GM12878 (cell line): ENCODE results near the gene PPP2R5C. TPM values are rescaled to one million over a fixed set of nuclear protein-coding genes. Genes with fewer than 3 reads are reported as not detected.

Source experiments
- ATAC-seq: fragments of 200-7000 bp; cut with Tn5 transposase; 3 replicates; pipeline ENCODE4 v1.9.1; 2020; ENCODE audit warnings: mild to moderate bottlenecking, moderate library complexity
- BruUV-seq: library from RNA; stranded (reverse); fragments of 400-500 nt; replicated peaks from 2 replicates; lab custom pipeline; 2021; lab: Mats Ljungman, UMichigan
- CTCF ChIA-PET: fragments of 300-600 bp; sonication (Branson Sonifier 250); formaldehyde crosslinking; extraction: SDS; loops from one replicate; lab custom pipeline; 2021; ENCODE audit warnings: inconsistent platforms; lab: Yijun Ruan, JAX
- POLR2A ChIA-PET: fragments of 350-600 bp; formaldehyde crosslinking; extraction: SDS; loops from one replicate; lab custom pipeline; 2021; ENCODE audit warnings: inconsistent platforms; lab: Charles Lee
- RAD21 ChIA-PET: fragments of 300-600 bp; sonication (Branson Sonifier 250); formaldehyde crosslinking; loops from one replicate; lab custom pipeline; 2023; ENCODE audit warnings: antibody characterized with exemption; ENCODE audit not compliant: unreplicated experiment; lab: Charles Lee
- SMC1A ChIA-PET: fragments of 300-600 bp; sonication (Branson Sonifier 250); formaldehyde crosslinking; loops from one replicate; lab custom pipeline; 2023; ENCODE audit not compliant: unreplicated experiment, uncharacterized antibody; lab: Charles Lee
- DNase-seq: peaks from one replicate; pipeline ENCODE4 v3.0.0-alpha.2; 2011; ENCODE audit warnings: low read depth, low spot score
- FAIRE-seq: peaks from 3 replicates; lab custom pipeline; 2011; peaks lifted over from hg19 to GRCh38; lab: Jason Lieb, UNC
- H2AFZ ChIP-seq: 2 replicates; pipeline ENCODE4 v1.6.0; 2011; ENCODE audit warnings: low read depth, low read length, control low read depth; ENCODE audit not compliant: control insufficient read depth
- H3K27ac ChIP-seq: 2 replicates; pipeline ENCODE4 v1.5.1; 2011; ENCODE audit warnings: control low read depth; ENCODE audit not compliant: control insufficient read depth, insufficient read depth
- H3K27me3 ChIP-seq, 2 experiments: replicated peaks in 1 of 2; 2 replicates each; pipeline versions ENCODE4 v1.6.0 to v1.6.1; 2011; ENCODE audit warnings: low read length in 1 of 2; ENCODE audit not compliant: control insufficient read depth in 2 of 2, insufficient read depth in 2 of 2
- H3K36me3 ChIP-seq, 2 experiments: 2 replicates each; pipeline ENCODE4 v1.5.1; 2011; ENCODE audit warnings: low read length in 1 of 2; ENCODE audit not compliant: control insufficient read depth in 2 of 2, insufficient read depth in 2 of 2
- H3K4me1 ChIP-seq: 2 replicates; pipeline ENCODE4 v1.6.1; 2011; ENCODE audit warnings: mild to moderate bottlenecking, low read length, moderate library complexity, mixed read lengths; ENCODE audit not compliant: control insufficient read depth, insufficient read depth
- H3K4me2 ChIP-seq: 2 replicates; pipeline ENCODE4 v1.6.0; 2011; ENCODE audit warnings: control low read depth; ENCODE audit not compliant: control insufficient read depth, insufficient read depth
- H3K4me3 ChIP-seq: fragments of 200-600 bp; sonication (generic); 2 replicates; pipeline ENCODE4 v1.5.1; 2016
- H3K79me2 ChIP-seq: 2 replicates; pipeline ENCODE4 v1.6.0; 2011; ENCODE audit warnings: low read length; ENCODE audit not compliant: control insufficient read depth, insufficient read depth
- H3K9ac ChIP-seq: 2 replicates; pipeline ENCODE4 v1.8.0; 2011; ENCODE audit warnings: low read length, control low read depth, mixed read lengths; ENCODE audit not compliant: control insufficient read depth, insufficient read depth
- H3K9me3 ChIP-seq: replicated peaks from 3 replicates; pipeline ENCODE4 v1.5.1; 2011; ENCODE audit warnings: mild to moderate bottlenecking, low read length; ENCODE audit not compliant: control insufficient read depth, insufficient read depth
- H4K20me1 ChIP-seq: 2 replicates; pipeline ENCODE4 v1.6.0; 2011; ENCODE audit not compliant: control insufficient read depth, insufficient read depth
- E2F4 ChIP-seq: IDR thresholded peaks from 2 replicates; pipeline ENCODE4 v1.6.1; 2012; ENCODE audit warnings: low read depth, low read length, improper control_type of control experiment
- EGR1 ChIP-seq, 2 experiments: IDR thresholded peaks; 1 replicate in 1 of 2; 2 replicates in 1 of 2; pipeline ENCODE4 v1.6.1; 2011 to 2012; ENCODE audit warnings: low read depth in 2 of 2, low read length in 2 of 2, borderline replicate concordance in 1 of 2, mild to moderate bottlenecking in 1 of 2, moderate library complexity in 1 of 2
- ELK1 ChIP-seq: IDR thresholded peaks from 2 replicates; pipeline ENCODE4 v1.6.1; 2012; ENCODE audit warnings: low read depth, low read length, improper control_type of control experiment
- LARP7 ChIP-seq: fragments of 450-650 bp; IDR thresholded peaks from 2 replicates; pipeline ENCODE4 v1.6.1; 2017; ENCODE audit warnings: mild to moderate bottlenecking
- MXI1 ChIP-seq: fragments of 150-350 bp; IDR thresholded peaks from 2 replicates; pipeline ENCODE4 v1.6.1; 2011; ENCODE audit warnings: low read depth, mild to moderate bottlenecking, inconsistent platforms, low read length, improper control_type of control experiment
- NFXL1 ChIP-seq: fragments of 450-650 bp; IDR thresholded peaks from 2 replicates; pipeline ENCODE4 v1.6.1; 2017; ENCODE audit warnings: antibody characterized with exemption, mild to moderate bottlenecking, borderline replicate concordance
- NR2C1 ChIP-seq: fragments of 450-650 bp; IDR thresholded peaks from 2 replicates; pipeline ENCODE4 v1.6.1; 2017; ENCODE audit warnings: antibody characterized with exemption, mild to moderate bottlenecking, moderate library complexity
- POU2F2 ChIP-seq: IDR thresholded peaks from 3 replicates; pipeline ENCODE4 v1.6.1; 2011; ENCODE audit warnings: low read depth, mild to moderate bottlenecking, low read length, borderline replicate concordance
- YBX1 ChIP-seq: fragments of 450-650 bp; IDR thresholded peaks from 2 replicates; pipeline ENCODE4 v1.6.1; 2016; ENCODE audit warnings: antibody characterized with exemption
- ZBTB4 ChIP-seq: fragments of 450-650 bp; formaldehyde crosslinking; IDR thresholded peaks from 2 replicates; pipeline ENCODE4 v1.4.0; 2022; ENCODE audit warnings: mild to moderate bottlenecking, moderate library complexity
- WGBS: methylation state at CpG from one replicate; pipeline ENCODE4 v1.1.6; 2016; ENCODE audit warnings: low lambda C conversion rate; ENCODE audit not compliant: insufficient replicate concordance, insufficient coverage; ENCODE audit errors: missing lambda C conversion rate; 5-methylcytosine and 5-hydroxymethylcytosine counted together
- in situ Hi-C: fragments of 300-500 bp; cut with MboI; formaldehyde crosslinking; loops from 9 replicates; pipeline ENCODE4 v1.14.3; 2018; ENCODE audit warnings: mixed read lengths
- intact Hi-C: fragments of 100-400 bp; cut with micrococcal nuclease; formaldehyde crosslinking; loops from one replicate; pipeline ENCODE4 v1.14.2; 2022; ENCODE audit not compliant: unreplicated experiment
- polyA plus RNA-seq, 11 experiments: library from polyadenylated mRNA; depleted of rRNA in 4 of 11; unstranded in 6 of 11; stranded (reverse) in 5 of 11; fragments of >200 nt; fragmentation: Nextera tagmentation in 4 of 11; fragmentation: Illumina TruSeq in 1 of 11; extraction: Ambion mirVana in 4 of 11; extraction: Trizol in 1 of 11; gene quantifications; 1 replicate in 1 of 11; 2 replicates in 10 of 11; pipeline versions ENCODE4 v1.2.1 to v1.2.3, GENCODE V29; 2011 to 2016; ENCODE audit warnings: inconsistent platforms in 2 of 11, missing spikeins in 2 of 11, low read depth in 1 of 11
- total RNA-seq, 4 experiments: library from RNA; depleted of rRNA in 3 of 4; stranded (reverse); fragments of >200 nt in 3 of 4; fragmentation: Illumina TruSeq in 1 of 4; extraction: Trizol in 1 of 4; gene quantifications; 2 replicates each; pipeline versions ENCODE4 v1.2.1 to v1.2.3, GENCODE V29; 2013 to 2021
- TF ChIP-seq, protein P1 (sequence below): fragments of 450-650 bp; IDR thresholded peaks from 2 replicates; pipeline ENCODE4 v1.6.1; 2016; ENCODE audit warnings: mild to moderate bottlenecking, moderate library complexity, borderline replicate concordance

PPP2R5C gene
- total and polyA plus RNA-seq, 10 of the 15 experiments (the other 5 are each of a cell fraction or from before 2014, with no cell fraction given) = 106 to 199 (median 144) TPM

DNA sequence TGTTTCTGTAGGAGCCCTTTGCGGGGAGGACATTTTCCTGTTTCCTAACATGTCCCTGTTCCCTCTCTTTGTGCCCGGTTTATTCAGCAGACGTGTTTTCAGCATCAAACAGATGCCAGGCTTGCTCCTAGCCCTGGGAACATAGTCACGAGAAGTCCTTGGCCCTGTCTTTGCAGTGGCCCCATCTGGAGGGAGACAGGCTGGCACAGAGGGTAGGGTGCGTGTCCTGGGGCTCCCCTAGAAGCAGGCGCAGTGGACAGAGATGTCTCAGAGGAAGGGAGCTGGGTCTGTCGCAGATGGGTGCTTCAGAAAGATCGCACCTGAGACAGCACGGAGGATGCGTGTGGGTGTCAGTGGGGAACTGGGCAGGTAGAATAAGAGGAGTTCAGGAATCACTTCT, 127.9 kb downstream of the PPP2R5C start:
- no peak for TF ChIP-seq EGR1 (IDR thresholded peaks at IDR 0.05; ENCODE audit: borderline replicate concordance in 1 of 2, low read depth in 2 of 2, low read length in 2 of 2)
- TF ChIP-seq POU2F2 = no peak
- TF ChIP-seq YBX1 = no peak
- no peak for TF ChIP-seq MXI1
- no peak for TF ChIP-seq LARP7
- TF ChIP-seq ZBTB4 (CRISPR knock-in tag) = no peak
- no peak for TF ChIP-seq NFXL1
- TF ChIP-seq ELK1 = no peak
- no peak for TF ChIP-seq NR2C1
- no peak for TF ChIP-seq E2F4
- TF ChIP-seq, protein P1, sequence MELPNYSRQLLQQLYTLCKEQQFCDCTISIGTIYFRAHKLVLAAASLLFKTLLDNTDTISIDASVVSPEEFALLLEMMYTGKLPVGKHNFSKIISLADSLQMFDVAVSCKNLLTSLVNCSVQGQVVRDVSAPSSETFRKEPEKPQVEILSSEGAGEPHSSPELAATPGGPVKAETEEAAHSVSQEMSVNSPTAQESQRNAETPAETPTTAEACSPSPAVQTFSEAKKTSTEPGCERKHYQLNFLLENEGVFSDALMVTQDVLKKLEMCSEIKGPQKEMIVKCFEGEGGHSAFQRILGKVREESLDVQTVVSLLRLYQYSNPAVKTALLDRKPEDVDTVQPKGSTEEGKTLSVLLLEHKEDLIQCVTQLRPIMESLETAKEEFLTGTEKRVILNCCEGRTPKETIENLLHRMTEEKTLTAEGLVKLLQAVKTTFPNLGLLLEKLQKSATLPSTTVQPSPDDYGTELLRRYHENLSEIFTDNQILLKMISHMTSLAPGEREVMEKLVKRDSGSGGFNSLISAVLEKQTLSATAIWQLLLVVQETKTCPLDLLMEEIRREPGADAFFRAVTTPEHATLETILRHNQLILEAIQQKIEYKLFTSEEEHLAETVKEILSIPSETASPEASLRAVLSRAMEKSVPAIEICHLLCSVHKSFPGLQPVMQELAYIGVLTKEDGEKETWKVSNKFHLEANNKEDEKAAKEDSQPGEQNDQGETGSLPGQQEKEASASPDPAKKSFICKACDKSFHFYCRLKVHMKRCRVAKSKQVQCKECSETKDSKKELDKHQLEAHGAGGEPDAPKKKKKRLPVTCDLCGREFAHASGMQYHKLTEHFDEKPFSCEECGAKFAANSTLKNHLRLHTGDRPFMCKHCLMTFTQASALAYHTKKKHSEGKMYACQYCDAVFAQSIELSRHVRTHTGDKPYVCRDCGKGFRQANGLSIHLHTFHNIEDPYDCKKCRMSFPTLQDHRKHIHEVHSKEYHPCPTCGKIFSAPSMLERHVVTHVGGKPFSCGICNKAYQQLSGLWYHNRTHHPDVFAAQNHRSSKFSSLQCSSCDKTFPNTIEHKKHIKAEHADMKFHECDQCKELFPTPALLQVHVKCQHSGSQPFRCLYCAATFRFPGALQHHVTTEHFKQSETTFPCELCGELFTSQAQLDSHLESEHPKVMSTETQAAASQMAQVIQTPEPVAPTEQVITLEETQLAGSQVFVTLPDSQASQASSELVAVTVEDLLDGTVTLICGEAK = no peak
- Histone ChIP-seq H3K4me3 (no peak overlapping the region), H3K79me2 (no peaks in the 10 kb centered on the region), H3K27ac (no peak overlapping the region), H3K36me3 (peaks cover 15 to 18% of the 10 kb centered on the region in 2 experiments), H3K27me3 (no peaks in the 10 kb centered on the region), H3K9me3 (no peaks in the 10 kb centered on the region; the same call in 2 of the 3 replicates), H3K4me2 (no peak overlapping the region), H4K20me1 (no peaks in the 10 kb centered on the region), H2AFZ (no peak overlapping the region), H3K4me1 (no peaks in the 10 kb centered on the region), H3K9ac (no peak overlapping the region)
- no TSS peak for BruUV-seq
- FAIRE-seq = no peak
- CTCF ChIA-PET = interaction anchor here (1.5 kb wide), 1 partner anchor 119 kb away, joined by 4 read pairs; no protein-coding TSS in a partner anchor
- POLR2A ChIA-PET = no interaction called here
- WGBS = 76% methylated on average over 10 of the region's 10 CpGs
- SMC1A ChIA-PET = no interaction called here
- in situ Hi-C loops = no loop called here
- RAD21 ChIA-PET = interaction anchor here (1.2 kb wide), 1 partner anchor 118 kb away, joined by 4 read pairs; no protein-coding TSS in a partner anchor
- no peak for DNase-seq
- intact Hi-C loops = no loop called here
- no peak for ATAC-seq
